GM21423 (cell line): ENCODE measurements around the gene TRAPPC13.
"Not testable (repeated sequence)": the region's sequence is repeated elsewhere in the genome, so short reads cannot be mapped to it uniquely, and the experiment has no call there.

Experiments
- ATAC-seq: cut with Tn5 transposase; IDR thresholded peaks from one replicate; pipeline ENCODE4 v1.9.1; 2021; ENCODE audit warnings: mild to moderate bottlenecking, moderate library complexity; ENCODE audit not compliant: unreplicated experiment

TRAPPC13 gene

GRCh38 chr5:65676056-65676455, 51.2 kb downstream of the TRAPPC13 start:
- not testable (repeated sequence) for ATAC-seq

GRCh38 chr5:65682148-65682547, 57.3 kb downstream of the TRAPPC13 start:
- ATAC-seq: no peak

- ATAC-seq: no peak
Measured at GRCh38 chr5:65693121-65693520, 68.3 kb downstream of the TRAPPC13 start.

GRCh38 chr5:65695162-65695755, 70.4 kb downstream of the TRAPPC13 start:
- no peak for ATAC-seq

GRCh38 chr5:65695896-65696295, 71.1 kb downstream of the TRAPPC13 start:
- ATAC-seq: no peak

GRCh38 chr5:65696892-65697291, 72.1 kb downstream of the TRAPPC13 start:
- ATAC-seq: no peak

GRCh38 chr5:65699338-65699737, 74.5 kb downstream of the TRAPPC13 start:
- no peak for ATAC-seq

GRCh38 chr5:65702036-65702435, 77.2 kb downstream of the TRAPPC13 start:
- ATAC-seq: no peak

GRCh38 chr5:65704621-65705239, 79.9 kb downstream of the TRAPPC13 start:
- ATAC-seq: no peak

GRCh38 chr5:65707663-65708062, 82.8 kb downstream of the TRAPPC13 start:
- no peak for ATAC-seq

- no peak for ATAC-seq
Measured at GRCh38 chr5:65708145-65708544, 83.3 kb downstream of the TRAPPC13 start.
